Neuronal stem cell (in vitro differentiated cells): ENCODE data around the gene LRCH2.

Experiments
- DNase-seq: peaks from one replicate; pipeline ENCODE4 v3.0.0-alpha.2; 2013; ENCODE audit warnings: low spot score
- H2AFZ ChIP-seq: one replicate; pipeline ENCODE4 v1.6.1; 2013; ENCODE audit warnings: mild to moderate bottlenecking, low read length, inconsistent platforms
- H2AK5ac ChIP-seq: 2 replicates; pipeline ENCODE4 v1.6.1; 2013; ENCODE audit warnings: low read depth, mild to moderate bottlenecking, inconsistent platforms, low read length, moderate library complexity, mixed read lengths
- H2BK120ac ChIP-seq: 2 replicates; pipeline ENCODE4 v1.6.1; 2013; ENCODE audit warnings: low read depth, mild to moderate bottlenecking, inconsistent platforms, low read length, moderate library complexity, mixed read lengths
- H2BK12ac ChIP-seq: one replicate; pipeline ENCODE4 v1.6.1; 2013; ENCODE audit warnings: low read length, inconsistent platforms
- H2BK15ac ChIP-seq: 2 replicates; pipeline ENCODE4 v1.6.1; 2013; ENCODE audit warnings: mild to moderate bottlenecking, low read length, inconsistent platforms, mixed read lengths
- H2BK5ac ChIP-seq: one replicate; pipeline ENCODE4 v1.6.1; 2013; ENCODE audit warnings: inconsistent platforms, mild to moderate bottlenecking, low read length, moderate library complexity
- H3K14ac ChIP-seq: one replicate; pipeline ENCODE4 v1.6.1; 2013; ENCODE audit warnings: low read length, inconsistent platforms
- H3K18ac ChIP-seq: 2 replicates; pipeline ENCODE4 v1.6.1; 2013; ENCODE audit warnings: low read length, inconsistent platforms
- H3K23ac ChIP-seq: 2 replicates; pipeline ENCODE4 v1.6.1; 2013; ENCODE audit warnings: low read depth, mild to moderate bottlenecking, mixed read lengths, low read length, inconsistent platforms; ENCODE audit not compliant: poor library complexity
- H3K27ac ChIP-seq: replicated peaks from 3 replicates; pipeline ENCODE4 v1.5.1; 2013; ENCODE audit warnings: low read length, inconsistent platforms
- H3K27me3 ChIP-seq, 3 experiments: 2 replicates each; pipeline ENCODE4 v1.6.1; 2013; ENCODE audit warnings: low read length in 3 of 3, mild to moderate bottlenecking in 2 of 3, inconsistent platforms in 1 of 3, low read depth in 1 of 3, mixed read lengths in 1 of 3, moderate library complexity in 1 of 3; ENCODE audit not compliant: control insufficient read depth in 3 of 3, insufficient read depth in 3 of 3
- H3K36me3 ChIP-seq, 2 donors: replicated peaks in 1 of 2; 2 replicates each; pipeline ENCODE4 v1.6.1; 2013; ENCODE audit warnings: low read length in 2 of 2; ENCODE audit not compliant: control insufficient read depth in 2 of 2, insufficient read depth in 2 of 2
- H3K4ac ChIP-seq: 2 replicates; pipeline ENCODE4 v1.6.1; 2013; ENCODE audit warnings: inconsistent platforms, mild to moderate bottlenecking, low read length, moderate library complexity
- H3K4me1 ChIP-seq, 2 donors: 1 replicate in 1 of 2; 2 replicates in 1 of 2; pipeline ENCODE4 v1.6.1; 2013; ENCODE audit warnings: low read length in 2 of 2, low read depth in 1 of 2; ENCODE audit not compliant: control insufficient read depth in 2 of 2, insufficient read depth in 1 of 2
- H3K4me2 ChIP-seq: one replicate; pipeline ENCODE4 v1.6.1; 2013; ENCODE audit warnings: mild to moderate bottlenecking, low read length, inconsistent platforms; ENCODE audit not compliant: insufficient read depth, poor library complexity, severe bottlenecking
- H3K4me3 ChIP-seq, 2 donors: 2 replicates each; pipeline ENCODE4 v1.5.1; 2013; ENCODE audit warnings: low read length in 2 of 2, mild to moderate bottlenecking in 2 of 2, inconsistent platforms in 1 of 2, moderate library complexity in 1 of 2
- H3K79me1 ChIP-seq: one replicate; pipeline ENCODE4 v1.6.1; 2013; ENCODE audit warnings: low read depth, mild to moderate bottlenecking, inconsistent platforms, low read length, moderate library complexity
- H3K9ac ChIP-seq: one replicate; pipeline ENCODE4 v1.6.1; 2013; ENCODE audit warnings: mild to moderate bottlenecking, low read depth, low read length, inconsistent platforms; ENCODE audit not compliant: poor library complexity
- H3K9me3 ChIP-seq, 2 donors: replicated peaks in 1 of 2; 2 replicates each; pipeline versions ENCODE3 to v1.6.1; 2013; ENCODE audit warnings: low read length in 2 of 2, mild to moderate bottlenecking in 2 of 2, inconsistent platforms in 1 of 2, low read depth in 1 of 2, mixed read lengths in 1 of 2, moderate library complexity in 1 of 2; ENCODE audit not compliant: control insufficient read depth in 2 of 2, insufficient read depth in 1 of 2
- H4K8ac ChIP-seq: one replicate; pipeline ENCODE4 v1.6.1; 2013; ENCODE audit warnings: low read depth, mild to moderate bottlenecking, inconsistent platforms, low read length, moderate library complexity
- H4K91ac ChIP-seq: one replicate; pipeline ENCODE4 v1.6.1; 2013; ENCODE audit warnings: low read length, low read depth, mild to moderate bottlenecking, inconsistent platforms; ENCODE audit not compliant: poor library complexity
- WGBS, 2 donors: extraction: QIAGEN DNeasy Blood & Tissue Kit; methylation state at CpG; one replicate each; pipeline ENCODE4 v1.1.7; 2013; ENCODE audit warnings: missing lambda C conversion rate in 2 of 2, mixed read lengths in 1 of 2; ENCODE audit not compliant: insufficient read length in 2 of 2, insufficient replicate concordance in 1 of 2; ENCODE audit errors: extremely low coverage in 2 of 2; 5-methylcytosine and 5-hydroxymethylcytosine counted together

Gene LRCH2

DNA sequence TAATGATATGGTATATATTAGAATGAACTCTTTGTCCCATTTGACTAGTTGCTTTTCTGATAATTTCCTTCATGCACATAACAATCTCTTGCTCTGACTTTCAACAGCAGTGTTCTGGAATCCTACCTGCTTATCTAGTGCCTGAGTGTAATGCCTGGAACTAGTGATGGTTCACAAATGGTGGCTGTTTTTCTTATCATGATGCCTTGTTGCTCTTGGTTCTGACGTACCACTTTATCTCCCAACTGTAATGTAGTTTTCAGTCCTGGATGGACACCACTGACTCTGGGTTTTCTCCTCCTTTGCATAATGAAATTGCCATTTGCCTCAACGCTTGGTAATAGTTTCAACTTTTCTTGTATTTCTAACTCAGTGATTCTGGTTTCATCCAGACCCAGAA is 30.1 kb upstream of the LRCH2 start:
- Histone ChIP-seq H2AK5ac (no peak overlapping the region), H3K18ac (no peak overlapping the region), H3K4me3 (no peak overlapping the region), H3K14ac (no peak overlapping the region), H3K27ac (no peak overlapping the region), H2BK5ac (no peak overlapping the region), H3K4ac (no peak overlapping the region), H3K4me1 (no peaks in the 10 kb centered on the region), H4K91ac (no peak overlapping the region), H2BK120ac (no peak overlapping the region), H3K79me1 (no peaks in the 10 kb centered on the region), H3K27me3 (peaks cover 0 to 5% (median 0%) of the 10 kb centered on the region in 3 experiments), H3K9me3 (no peaks in the 10 kb centered on the region), H3K9ac (no peak overlapping the region), H2BK15ac (no peak overlapping the region), H2BK12ac (no peak overlapping the region), H3K23ac (no peak overlapping the region), H3K4me2 (no peak overlapping the region), H4K8ac (no peak overlapping the region), H2AFZ (no peak overlapping the region), H3K36me3 (no peaks in the 10 kb centered on the region)
- DNase-seq = no peak
- no CpG with 5 or more reads among the region's 2 CpGs for WGBS, 2 donors

- Histone ChIP-seq H3K4me3 (no peak overlapping the region), H3K36me3 (no peaks in the 10 kb centered on the region), H3K4ac (no peak overlapping the region), H3K9me3 (no peaks in the 10 kb centered on the region), H4K91ac (no peak overlapping the region), H2BK15ac (no peak overlapping the region), H3K4me1 (no peaks in the 10 kb centered on the region), H3K18ac (no peak overlapping the region), H2AK5ac (no peak overlapping the region), H2BK12ac (no peak overlapping the region), H4K8ac (no peak overlapping the region), H3K27me3 (peaks cover 0 to 9% (median 0%) of the 10 kb centered on the region in 3 experiments), H2BK120ac (no peak overlapping the region), H3K27ac (no peak overlapping the region), H3K23ac (no peak overlapping the region), H3K9ac (no peak overlapping the region), H2BK5ac (no peak overlapping the region), H3K14ac (no peak overlapping the region), H3K79me1 (no peaks in the 10 kb centered on the region), H2AFZ (no peak overlapping the region), H3K4me2 (no peak overlapping the region)
- no CpG with 5 or more reads among the region's 2 CpGs for whole genome bisulfite sequencing, 2 donors
- no peak for DNase-seq
These were observed 27.3 kb upstream of the LRCH2 start for GRCh38 chrX:115261148-115261547.

GRCh38 chrX:115260330-115260729 is 26.4 kb upstream of the LRCH2 start:
- Histone ChIP-seq H4K91ac (no peak overlapping the region), H3K27ac (no peak overlapping the region), H2BK15ac (no peak overlapping the region), H3K9me3 (no peaks in the 10 kb centered on the region), H2AFZ (no peak overlapping the region), H3K79me1 (no peaks in the 10 kb centered on the region), H2BK12ac (no peak overlapping the region), H3K4me1 (no peaks in the 10 kb centered on the region), H2AK5ac (no peak overlapping the region), H3K14ac (no peak overlapping the region), H3K4ac (no peak overlapping the region), H3K4me2 (no peak overlapping the region), H3K27me3 (peaks cover 0 to 9% (median 0%) of the 10 kb centered on the region in 3 experiments), H3K18ac (no peak overlapping the region), H4K8ac (no peak overlapping the region), H3K23ac (no peak overlapping the region), H2BK5ac (no peak overlapping the region), H3K36me3 (no peaks in the 10 kb centered on the region), H3K9ac (no peak overlapping the region), H3K4me3 (no peak overlapping the region), H2BK120ac (no peak overlapping the region)
- no CpG with 5 or more reads among the region's 3 CpGs for WGBS, 2 donors
- DNase-seq = no peak

GRCh38 chrX:115259238-115259875 is 25.5 kb upstream of the LRCH2 start:
- H2BK5ac ChIP-seq = no peak overlapping the region
- peaks cover 0 to 9% (median 0%) of the 10 kb centered on the region in 3 experiments for H3K27me3 ChIP-seq
- no peak overlapping the region for H3K27ac ChIP-seq
- no peak overlapping the region for H3K18ac ChIP-seq
- H3K4me2 ChIP-seq = no peak overlapping the region
- H3K4ac ChIP-seq = no peak overlapping the region
- H3K79me1 ChIP-seq = no peaks in the 10 kb centered on the region
- no peak overlapping the region for H3K9ac ChIP-seq
- H4K91ac ChIP-seq = no peak overlapping the region
- no CpG with 5 or more reads among the region's 3 CpGs for WGBS, 2 donors
- H2AK5ac ChIP-seq = no peak overlapping the region
- H2BK12ac ChIP-seq = no peak overlapping the region
- H3K4me3 ChIP-seq = no peak overlapping the region
- no peak overlapping the region for H3K14ac ChIP-seq
- no peaks in the 10 kb centered on the region for H3K4me1 ChIP-seq
- no peak overlapping the region for H2BK120ac ChIP-seq
- H3K9me3 ChIP-seq = no peaks in the 10 kb centered on the region
- no peak for DNase-seq
- no peak overlapping the region for H3K23ac ChIP-seq
- no peaks in the 10 kb centered on the region for H3K36me3 ChIP-seq
- no peak overlapping the region for H2BK15ac ChIP-seq
- no peak overlapping the region for H4K8ac ChIP-seq
- H2AFZ ChIP-seq = no peak overlapping the region
